Measurements from ENCODE around the gene LYZL2.
"Not testable (repeated sequence)": the region's sequence is repeated elsewhere in the genome, so short reads cannot be mapped to it uniquely, and the experiment has no call there.

The LYZL2 gene

DNA sequence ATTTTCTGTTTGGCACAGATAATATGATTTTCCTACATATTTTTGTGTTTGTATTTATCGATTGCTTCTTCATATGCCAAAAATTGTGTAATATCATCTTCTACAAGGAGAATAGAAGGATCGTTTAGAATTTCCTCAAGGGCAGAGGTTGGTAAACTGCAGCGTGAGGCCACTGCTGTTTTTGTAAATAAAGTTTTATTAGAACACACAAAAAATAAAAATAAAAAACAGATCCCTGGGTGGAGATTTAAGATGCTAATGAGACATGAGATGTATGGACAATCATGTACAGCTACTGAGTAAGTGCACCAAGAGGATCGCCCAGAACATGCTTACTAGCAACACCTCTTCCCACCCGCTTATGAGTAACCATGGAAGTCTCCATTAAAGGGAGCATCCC lies 9.6 kb downstream of the LYZL2 start:
- TF ChIP-seq, protein P1, sequence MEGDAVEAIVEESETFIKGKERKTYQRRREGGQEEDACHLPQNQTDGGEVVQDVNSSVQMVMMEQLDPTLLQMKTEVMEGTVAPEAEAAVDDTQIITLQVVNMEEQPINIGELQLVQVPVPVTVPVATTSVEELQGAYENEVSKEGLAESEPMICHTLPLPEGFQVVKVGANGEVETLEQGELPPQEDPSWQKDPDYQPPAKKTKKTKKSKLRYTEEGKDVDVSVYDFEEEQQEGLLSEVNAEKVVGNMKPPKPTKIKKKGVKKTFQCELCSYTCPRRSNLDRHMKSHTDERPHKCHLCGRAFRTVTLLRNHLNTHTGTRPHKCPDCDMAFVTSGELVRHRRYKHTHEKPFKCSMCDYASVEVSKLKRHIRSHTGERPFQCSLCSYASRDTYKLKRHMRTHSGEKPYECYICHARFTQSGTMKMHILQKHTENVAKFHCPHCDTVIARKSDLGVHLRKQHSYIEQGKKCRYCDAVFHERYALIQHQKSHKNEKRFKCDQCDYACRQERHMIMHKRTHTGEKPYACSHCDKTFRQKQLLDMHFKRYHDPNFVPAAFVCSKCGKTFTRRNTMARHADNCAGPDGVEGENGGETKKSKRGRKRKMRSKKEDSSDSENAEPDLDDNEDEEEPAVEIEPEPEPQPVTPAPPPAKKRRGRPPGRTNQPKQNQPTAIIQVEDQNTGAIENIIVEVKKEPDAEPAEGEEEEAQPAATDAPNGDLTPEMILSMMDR (IDR thresholded peaks at IDR 0.05), result no peak
- H3K4me1 ChIP-seq (ENCODE audit: control insufficient read depth in 1 of 2, insufficient read depth in 1 of 2, low read depth in 1 of 2, low read length in 1 of 2), result no peaks in the 10 kb centered on the region

DNA sequence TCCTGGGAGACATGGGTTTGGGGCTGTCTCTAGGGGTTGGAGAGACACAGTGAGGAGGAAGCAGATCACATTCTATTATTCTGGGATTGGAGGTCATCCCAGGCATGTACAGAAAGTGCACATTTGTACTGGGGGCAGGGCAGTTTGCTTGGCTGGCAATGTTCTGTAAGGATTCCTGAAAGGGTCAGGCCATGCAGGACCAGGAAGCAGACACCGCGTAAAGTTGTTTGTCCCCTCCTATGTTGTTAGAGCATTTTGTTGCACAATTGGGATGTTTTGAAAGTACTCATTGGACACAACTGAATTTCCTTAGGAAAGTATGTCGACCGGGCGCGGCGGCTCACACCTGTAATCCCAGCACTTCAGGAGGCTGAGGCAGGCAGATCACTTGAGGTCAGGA lies 12.5 kb downstream of the LYZL2 start:
- TF ChIP-seq, protein P1 (IDR thresholded peaks at IDR 0.05), result no peak
- Histone ChIP-seq H3K9me3 (no peaks in the 10 kb centered on the region), H3K27me3 (no peaks in the 10 kb centered on the region)

More for the DNA sequence above, 9.6 kb downstream of the LYZL2 start:
- H3K9me3 ChIP-seq, result no peaks in the 10 kb centered on the region
- no peak overlapping the region for H3K4me3 ChIP-seq (ENCODE audit: low read depth in 1 of 2, low read length in 1 of 2)
- H3K27me3 ChIP-seq, result no peaks in the 10 kb centered on the region
- no peak overlapping the region for H3K27ac ChIP-seq
- no peaks in the 10 kb centered on the region for H3K36me3 ChIP-seq

DNA sequence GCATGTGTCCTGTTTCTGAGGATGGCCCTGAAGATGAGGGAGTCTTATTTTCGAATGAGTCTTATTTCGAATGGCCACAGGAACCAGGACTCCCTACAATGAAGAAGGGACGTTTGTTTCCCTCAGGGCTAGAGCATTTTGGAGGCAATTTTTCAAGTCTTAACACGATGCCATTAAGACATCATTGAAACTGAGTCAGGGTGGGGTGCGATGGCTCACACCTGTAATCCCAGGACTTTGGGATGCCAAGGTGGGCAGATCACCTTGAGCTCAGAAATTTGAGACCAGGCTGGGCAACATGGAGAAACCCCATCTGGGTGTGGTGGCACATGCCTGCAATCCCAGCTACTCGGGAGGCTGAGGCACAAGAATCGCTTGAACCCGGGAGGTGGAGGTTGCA lies 18.5 kb downstream of the LYZL2 start:
- H3K4me3 ChIP-seq (ENCODE audit: low read depth in 1 of 2, low read length in 1 of 2); H3K9me3 ChIP-seq; H3K36me3 ChIP-seq; H3K27me3 ChIP-seq; H3K4me1 ChIP-seq (ENCODE audit: control insufficient read depth in 1 of 2, insufficient read depth in 1 of 2, low read depth in 1 of 2, low read length in 1 of 2); H3K27ac ChIP-seq: not testable (repeated sequence)

More for the DNA sequence above, 12.5 kb downstream of the LYZL2 start:
- H3K4me3 ChIP-seq (ENCODE audit: low read depth in 1 of 2, low read length in 1 of 2), result no peak overlapping the region
- no peak overlapping the region for H3K27ac ChIP-seq
- no peaks in the 10 kb centered on the region for H3K36me3 ChIP-seq
- no peaks in the 10 kb centered on the region for H3K4me1 ChIP-seq (ENCODE audit: control insufficient read depth in 1 of 2, insufficient read depth in 1 of 2, low read depth in 1 of 2, low read length in 1 of 2)

DNA sequence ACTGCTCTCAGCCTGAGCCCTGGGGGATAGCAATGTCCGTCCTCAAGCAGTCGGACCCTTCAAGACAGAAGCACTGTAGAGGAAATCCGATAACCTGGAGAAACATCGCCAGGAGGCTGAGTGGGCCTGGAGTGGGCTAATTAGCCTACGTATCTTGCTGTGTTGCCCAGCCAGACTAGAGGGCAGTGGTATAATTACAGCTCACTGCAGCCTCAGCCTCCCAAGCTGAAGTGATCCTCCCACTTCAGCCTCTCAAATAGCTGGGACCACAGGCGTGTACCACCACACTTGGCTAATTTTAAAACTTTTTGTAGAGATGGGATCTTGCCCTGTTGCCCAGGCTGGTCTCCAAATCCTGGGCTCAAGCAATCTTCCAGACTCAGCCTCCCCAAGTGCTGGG lies 21.7 kb downstream of the LYZL2 start:
- no peak overlapping the region for H3K27ac ChIP-seq
- no peaks in the 10 kb centered on the region for H3K36me3 ChIP-seq
- H3K4me3 ChIP-seq (ENCODE audit: low read depth in 1 of 2, low read length in 1 of 2), result no peak overlapping the region
- H3K4me1 ChIP-seq (ENCODE audit: control insufficient read depth in 1 of 2, insufficient read depth in 1 of 2, low read depth in 1 of 2, low read length in 1 of 2), result no peaks in the 10 kb centered on the region
- TF ChIP-seq, protein P1 (IDR thresholded peaks at IDR 0.05), result no peak
- H3K27me3 ChIP-seq, result peaks cover 13% of the 10 kb centered on the region
- H3K9me3 ChIP-seq, result no peaks in the 10 kb centered on the region

DNA sequence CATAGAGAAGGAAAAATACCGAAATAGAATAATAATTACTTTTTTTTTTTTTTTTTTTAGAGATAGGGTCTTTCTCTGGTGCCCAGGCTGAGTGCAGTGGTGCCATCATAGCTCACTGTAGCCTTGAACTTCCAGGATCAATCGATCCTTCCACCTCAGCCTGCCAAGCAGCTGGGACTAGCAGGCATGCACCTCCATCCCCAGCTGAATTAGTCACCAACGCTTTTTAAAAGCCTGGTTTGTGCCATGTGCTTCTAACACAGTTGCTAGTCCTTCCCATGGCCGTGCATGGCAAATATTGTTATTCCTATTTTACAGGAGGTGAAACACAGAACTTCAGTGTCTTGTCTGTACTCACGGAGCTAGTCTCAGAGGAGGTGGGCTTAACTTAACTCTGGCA lies 23.2 kb downstream of the LYZL2 start:
- Histone ChIP-seq H3K27me3 (peaks cover 13% of the 10 kb centered on the region), H3K27ac (no peak overlapping the region), H3K9me3 (no peaks in the 10 kb centered on the region), H3K36me3 (no peaks in the 10 kb centered on the region), H3K4me3 (ENCODE audit: low read depth in 1 of 2, low read length in 1 of 2) (no peak overlapping the region), H3K4me1 (ENCODE audit: control insufficient read depth in 1 of 2, insufficient read depth in 1 of 2, low read depth in 1 of 2, low read length in 1 of 2) (no peaks in the 10 kb centered on the region)
- TF ChIP-seq, protein P1 (IDR thresholded peaks at IDR 0.05), result no peak

DNA sequence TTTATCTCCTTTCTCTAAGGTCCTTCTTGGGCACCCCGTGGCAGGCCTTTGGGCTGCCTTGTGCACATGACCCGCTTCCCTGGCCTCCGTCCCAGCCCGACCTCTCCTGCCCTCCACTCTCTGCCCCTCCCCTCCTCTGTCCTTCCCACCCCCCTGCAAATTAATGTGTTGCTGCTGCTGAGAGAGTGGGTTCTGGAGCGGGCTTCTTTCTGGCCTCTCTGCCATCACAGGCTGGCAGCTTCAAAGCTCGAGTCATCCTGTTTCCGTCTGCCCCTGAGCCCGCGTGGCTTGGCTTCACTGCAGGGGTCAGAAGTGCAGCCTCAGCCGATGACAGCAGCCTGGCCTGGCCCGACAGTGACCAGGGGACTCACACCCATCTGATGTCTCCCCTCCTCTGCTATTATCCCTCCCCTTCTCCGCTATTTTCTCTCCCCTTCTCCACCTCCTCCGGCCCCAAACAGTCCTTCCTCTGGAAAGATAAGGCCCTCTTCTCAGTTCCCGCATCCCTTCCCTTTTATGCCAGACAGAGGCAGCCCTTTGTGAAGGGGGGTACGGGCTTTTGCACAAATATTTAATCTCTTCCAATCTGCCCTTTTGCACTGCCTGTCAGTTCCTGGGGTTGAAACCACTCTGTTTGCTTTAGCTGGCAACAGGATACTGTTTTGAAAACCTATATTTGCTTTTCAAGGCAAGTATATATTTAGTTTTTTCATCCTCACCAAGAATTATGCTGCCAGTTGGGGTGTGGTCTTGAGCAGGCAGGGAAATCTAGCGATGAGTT lies 24.0 kb downstream of the LYZL2 start:
- H3K4me3 ChIP-seq (ENCODE audit: low read depth in 1 of 2, low read length in 1 of 2), result not testable (repeated sequence)

More for the DNA sequence above, 24.0 kb downstream of the LYZL2 start:
- not testable (repeated sequence) for H3K27ac ChIP-seq; H3K9me3 ChIP-seq; H3K36me3 ChIP-seq; H3K4me1 ChIP-seq (ENCODE audit: control insufficient read depth in 1 of 2, insufficient read depth in 1 of 2, low read depth in 1 of 2, low read length in 1 of 2)
- peaks cover 13% of the 10 kb centered on the region for H3K27me3 ChIP-seq
